IMR-90 (cell line): ENCODE measurements around the gene HTR5A. TPM values are rescaled to one million over a fixed set of nuclear protein-coding genes. Genes with fewer than 3 reads are reported as not detected.
"Not testable (repeated sequence)": the region's sequence is repeated elsewhere in the genome, so short reads cannot be mapped to it uniquely, and the experiment has no call there.

Experiments used
- ATAC-seq: fragments of 200-7000 bp; cut with Tn5 transposase; 2 replicates; pipeline ENCODE4 v1.9.1; 2020; ENCODE audit warnings: low read depth, mild to moderate bottlenecking, moderate library complexity
- BruUV-seq: library from RNA; stranded (reverse); fragments of 400-500 nt; replicated peaks from 2 replicates; lab custom pipeline; 2021; lab: Mats Ljungman, UMichigan
- CTCF ChIA-PET: fragments of 300-600 bp; formaldehyde crosslinking; extraction: SDS; loops from one replicate; lab custom pipeline; 2021; ENCODE audit warnings: antibody characterized with exemption; lab: Yijun Ruan, JAX
- POLR2A ChIA-PET: fragments of 300-600 bp; sonication (Branson Sonifier 250); formaldehyde crosslinking; loops from one replicate; lab custom pipeline; 2022; ENCODE audit warnings: antibody characterized with exemption; ENCODE audit not compliant: unreplicated experiment; lab: Charles Lee
- DNase-seq: peaks from one replicate; pipeline ENCODE4 v3.0.0; 2013
- H2AFZ ChIP-seq: replicated peaks from 2 replicates; pipeline ENCODE3; 2013; ENCODE audit warnings: low read length, mild to moderate bottlenecking; ENCODE audit not compliant: poor library complexity
- H2AK5ac ChIP-seq: 2 replicates; pipeline ENCODE4 v1.6.1; 2013; ENCODE audit warnings: low read depth, low read length, inconsistent platforms
- H2AK9ac ChIP-seq: replicated peaks from 2 replicates; pipeline ENCODE3; 2013; ENCODE audit warnings: mild to moderate bottlenecking, low read depth, low read length, moderate library complexity; ENCODE audit not compliant: poor library complexity
- H2BK120ac ChIP-seq: 2 replicates; pipeline ENCODE4 v1.6.1; 2013; ENCODE audit warnings: low read depth, low read length, inconsistent platforms
- H2BK15ac ChIP-seq: 3 replicates; pipeline ENCODE4 v1.6.1; 2013; ENCODE audit warnings: low read depth, low read length, inconsistent platforms
- H2BK20ac ChIP-seq: 2 replicates; pipeline ENCODE4 v1.6.1; 2013; ENCODE audit warnings: low read depth, mild to moderate bottlenecking, inconsistent platforms, low read length, moderate library complexity
- H2BK5ac ChIP-seq: 2 replicates; pipeline ENCODE4 v1.6.1; 2013; ENCODE audit warnings: mild to moderate bottlenecking, low read depth, low read length, inconsistent platforms; ENCODE audit not compliant: poor library complexity, severe bottlenecking
- H3K14ac ChIP-seq: replicated peaks from 2 replicates; pipeline ENCODE4 v1.6.1; 2013; ENCODE audit warnings: low read depth, low read length, inconsistent platforms
- H3K18ac ChIP-seq: 2 replicates; pipeline ENCODE4 v1.6.1; 2013; ENCODE audit warnings: low read depth, low read length, control low read depth
- H3K23ac ChIP-seq: 2 replicates; pipeline ENCODE4 v1.6.1; 2013; ENCODE audit warnings: low read depth, low read length, inconsistent platforms
- H3K27ac ChIP-seq: 2 replicates; pipeline ENCODE4 v1.5.1; 2013; ENCODE audit warnings: mild to moderate bottlenecking, control low read depth, low read length; ENCODE audit not compliant: insufficient read depth
- H3K27me3 ChIP-seq: 2 replicates; pipeline ENCODE4 v1.6.1; 2013; ENCODE audit warnings: low read length; ENCODE audit not compliant: control insufficient read depth, insufficient read depth
- H3K36me3 ChIP-seq: 2 replicates; pipeline ENCODE4 v1.6.1; 2013; ENCODE audit warnings: low read length, mixed read lengths; ENCODE audit not compliant: control insufficient read depth, insufficient read depth
- H3K4ac ChIP-seq: 2 replicates; pipeline ENCODE4 v1.6.1; 2013; ENCODE audit warnings: low read depth, low read length, inconsistent platforms
- H3K4me1 ChIP-seq: 2 replicates; pipeline ENCODE4 v1.6.1; 2013; ENCODE audit warnings: low read length, mixed read lengths; ENCODE audit not compliant: control insufficient read depth, insufficient read depth
- H3K4me2 ChIP-seq: 2 replicates; pipeline ENCODE4 v1.6.1; 2013; ENCODE audit warnings: low read depth, mild to moderate bottlenecking, control low read depth, low read length, moderate library complexity
- H3K4me3 ChIP-seq: 2 replicates; pipeline ENCODE4 v1.5.1; 2013; ENCODE audit warnings: low read depth, mild to moderate bottlenecking, control low read depth, low read length, moderate library complexity; ENCODE audit not compliant: insufficient read depth
- H3K56ac ChIP-seq: 2 replicates; pipeline ENCODE4 v1.6.1; 2013; ENCODE audit warnings: low read length, inconsistent platforms; ENCODE audit not compliant: insufficient read depth; ENCODE audit errors: extremely low read depth
- H3K79me1 ChIP-seq, 2 experiments: 2 replicates each; pipeline ENCODE4 v1.6.1; 2013; ENCODE audit warnings: low read length in 2 of 2, inconsistent platforms in 1 of 2, low read depth in 1 of 2
- H3K9ac ChIP-seq: 2 replicates; pipeline ENCODE4 v1.6.1; 2013; ENCODE audit warnings: low read depth, low read length, control low read depth
- H3K9me1 ChIP-seq: 2 replicates; pipeline ENCODE4 v1.6.1; 2013; ENCODE audit warnings: low read length, inconsistent platforms; ENCODE audit not compliant: insufficient read depth
- H3K9me3 ChIP-seq: 2 replicates; pipeline ENCODE4 v1.6.1; 2013; ENCODE audit warnings: low read length; ENCODE audit not compliant: control insufficient read depth, insufficient read depth
- H4K20me1 ChIP-seq: 2 replicates; pipeline ENCODE4 v1.6.1; 2013; ENCODE audit warnings: low read length, inconsistent platforms; ENCODE audit not compliant: insufficient read depth
- H4K5ac ChIP-seq: 2 replicates; pipeline ENCODE4 v1.6.1; 2013; ENCODE audit warnings: mild to moderate bottlenecking, low read depth, low read length, control low read depth
- H4K8ac ChIP-seq, 2 experiments: 2 replicates each; pipeline ENCODE4 v1.6.1; 2013; ENCODE audit warnings: low read depth in 2 of 2, low read length in 2 of 2, control low read depth in 1 of 2, inconsistent platforms in 1 of 2
- H4K91ac ChIP-seq: 2 replicates; pipeline ENCODE4 v1.6.1; 2013; ENCODE audit warnings: low read depth, low read length, inconsistent platforms; ENCODE audit not compliant: insufficient read depth
- BHLHE40 ChIP-seq: fragments of 150-350 bp; IDR thresholded peaks from 2 replicates; pipeline ENCODE4 v1.6.1; 2016; ENCODE audit warnings: mild to moderate bottlenecking, low read depth, low read length
- FOS ChIP-seq: fragments of 150-350 bp; IDR thresholded peaks from 2 replicates; pipeline ENCODE4 v1.6.1; 2016; ENCODE audit warnings: low read depth, low read length
- RCOR1 ChIP-seq: IDR thresholded peaks from 2 replicates; pipeline ENCODE4 v1.6.1; 2012; ENCODE audit warnings: mild to moderate bottlenecking, low read length, improper control_type of control experiment; ENCODE audit not compliant: insufficient replicate concordance
- WGBS, 2 experiments: methylation state at CpG; one replicate each; pipeline versions ENCODE4 v1.1.5 to v1.1.7; 2013; ENCODE audit warnings: missing lambda C conversion rate in 2 of 2; ENCODE audit not compliant: insufficient read length in 1 of 2; ENCODE audit errors: extremely low coverage in 2 of 2; 5-methylcytosine and 5-hydroxymethylcytosine counted together
- dilution Hi-C: fragments of 300-500 bp; cut with HindIII; formaldehyde crosslinking; loops from one replicate; pipeline ENCODE4 v1.14.3; 2018; ENCODE audit warnings: low sequenced_read_pairs; ENCODE audit not compliant: unreplicated experiment
- in situ Hi-C: fragments of 300-500 bp; cut with MboI; formaldehyde crosslinking; loops from 3 replicates; pipeline ENCODE4 v1.14.3; 2019; ENCODE audit warnings: low sequenced_read_pairs, inconsistent platforms, mixed read lengths
- intact Hi-C: fragments of 100-400 bp; cut with micrococcal nuclease; formaldehyde crosslinking; loops from 2 replicates; pipeline ENCODE4 v1.10.0; 2022
- polyA plus RNA-seq, 3 experiments: library from polyadenylated mRNA; depleted of rRNA; stranded (reverse); fragments of >200 nt; gene quantifications; 2 replicates each; pipeline ENCODE4 v1.2.3, GENCODE V29; 2012; ENCODE audit warnings: low replicate concordance in 1 of 3
- total RNA-seq: library from RNA; depleted of rRNA; stranded (reverse); fragments of >200 nt; gene quantifications from 2 replicates; pipeline ENCODE4 v1.2.3, GENCODE V29; 2012
- TF ChIP-seq, protein P1 (sequence below): conservative IDR thresholded peaks from 2 replicates; pipeline ENCODE4 v1.5.1; 2012; ENCODE audit warnings: mild to moderate bottlenecking, low read depth, low read length, improper control_type of control experiment
- TF ChIP-seq, protein P2 (sequence below): fragments of 150-350 bp; IDR thresholded peaks from 2 replicates; pipeline ENCODE4 v1.6.1; 2016; ENCODE audit warnings: low read depth, mild to moderate bottlenecking, low read length, moderate library complexity, borderline replicate concordance

HTR5A gene
- total and polyA plus RNA-seq, 2 of the 4 experiments (the other 2 are of a cell fraction): not detected

DNA sequence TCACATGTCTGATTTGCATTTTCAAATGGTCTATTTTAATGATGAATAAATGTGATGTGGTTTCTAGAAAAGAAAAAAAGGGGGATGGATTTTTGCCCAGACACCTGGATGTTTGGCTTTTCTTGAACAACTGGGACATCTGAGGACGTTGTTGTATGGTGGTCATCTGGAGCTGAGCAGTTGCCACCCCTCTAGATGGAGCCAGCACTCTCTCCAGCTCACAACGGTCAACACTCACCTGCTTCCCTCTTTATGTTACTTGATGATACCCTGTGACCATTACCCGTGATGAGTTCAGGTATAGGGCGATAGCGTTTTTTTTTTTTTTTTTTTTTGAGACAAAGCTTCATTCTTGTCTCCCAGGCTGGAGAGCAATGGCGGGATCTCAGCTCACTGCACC is 37.1 kb upstream of the HTR5A start:
- intact Hi-C loops: no loop called here

DNA sequence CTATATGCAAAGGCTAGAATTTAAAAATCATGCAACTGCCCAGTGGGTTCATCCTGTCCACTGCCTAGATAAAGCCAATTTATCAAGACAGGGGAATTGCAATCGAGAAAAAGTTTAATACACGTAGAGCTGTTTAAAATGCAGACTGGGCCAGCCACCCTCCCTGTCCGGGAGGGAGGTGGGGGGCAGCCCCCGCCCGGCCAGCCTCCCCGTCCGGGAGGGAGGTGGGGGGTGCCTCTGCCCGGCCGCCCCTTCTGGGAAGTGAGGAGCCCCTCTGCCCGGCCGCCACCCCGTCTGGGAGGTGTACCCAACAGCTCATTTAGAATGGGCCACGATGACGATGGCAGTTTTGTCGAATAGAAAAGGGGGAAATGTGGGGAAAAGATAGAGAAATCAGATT is 35.6 kb upstream of the HTR5A start:
- H3K14ac ChIP-seq, H2AFZ ChIP-seq, CTCF ChIA-PET, H4K8ac ChIP-seq, H3K23ac ChIP-seq, in situ Hi-C loops, H3K27me3 ChIP-seq, H4K91ac ChIP-seq, H2AK5ac ChIP-seq, dilution Hi-C loops, H4K5ac ChIP-seq, ATAC-seq, H3K27ac ChIP-seq, H3K4me3 ChIP-seq, H3K9ac ChIP-seq, BruUV-seq, H2AK9ac ChIP-seq, H3K4ac ChIP-seq, DNase-seq, H3K4me1 ChIP-seq, H2BK5ac ChIP-seq, H3K18ac ChIP-seq, H3K36me3 ChIP-seq, H2BK20ac ChIP-seq, H3K9me1 ChIP-seq, H3K56ac ChIP-seq, H3K4me2 ChIP-seq, POLR2A ChIA-PET, H4K20me1 ChIP-seq, intact Hi-C loops, H3K9me3 ChIP-seq, H2BK15ac ChIP-seq, H2BK120ac ChIP-seq, H3K79me1 ChIP-seq: not testable (repeated sequence)
- WGBS, 2 experiments: no CpG with 5 or more reads among the region's 15 CpGs

More for the DNA sequence above, 37.1 kb upstream of the HTR5A start:
- no peak overlapping the region for H3K23ac ChIP-seq
- H4K20me1 ChIP-seq: no peaks in the 10 kb centered on the region
- no peak overlapping the region for H4K8ac ChIP-seq
- no peak overlapping the region for H2BK20ac ChIP-seq
- H4K91ac ChIP-seq: no peak overlapping the region
- H3K4me2 ChIP-seq: no peak overlapping the region
- H3K79me1 ChIP-seq: no peaks in the 10 kb centered on the region
- no peaks in the 10 kb centered on the region for H3K9me3 ChIP-seq
- no peak overlapping the region for H3K4ac ChIP-seq
- TF ChIP-seq, protein P1, sequence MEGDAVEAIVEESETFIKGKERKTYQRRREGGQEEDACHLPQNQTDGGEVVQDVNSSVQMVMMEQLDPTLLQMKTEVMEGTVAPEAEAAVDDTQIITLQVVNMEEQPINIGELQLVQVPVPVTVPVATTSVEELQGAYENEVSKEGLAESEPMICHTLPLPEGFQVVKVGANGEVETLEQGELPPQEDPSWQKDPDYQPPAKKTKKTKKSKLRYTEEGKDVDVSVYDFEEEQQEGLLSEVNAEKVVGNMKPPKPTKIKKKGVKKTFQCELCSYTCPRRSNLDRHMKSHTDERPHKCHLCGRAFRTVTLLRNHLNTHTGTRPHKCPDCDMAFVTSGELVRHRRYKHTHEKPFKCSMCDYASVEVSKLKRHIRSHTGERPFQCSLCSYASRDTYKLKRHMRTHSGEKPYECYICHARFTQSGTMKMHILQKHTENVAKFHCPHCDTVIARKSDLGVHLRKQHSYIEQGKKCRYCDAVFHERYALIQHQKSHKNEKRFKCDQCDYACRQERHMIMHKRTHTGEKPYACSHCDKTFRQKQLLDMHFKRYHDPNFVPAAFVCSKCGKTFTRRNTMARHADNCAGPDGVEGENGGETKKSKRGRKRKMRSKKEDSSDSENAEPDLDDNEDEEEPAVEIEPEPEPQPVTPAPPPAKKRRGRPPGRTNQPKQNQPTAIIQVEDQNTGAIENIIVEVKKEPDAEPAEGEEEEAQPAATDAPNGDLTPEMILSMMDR: no peak
- TF ChIP-seq, protein P2, sequence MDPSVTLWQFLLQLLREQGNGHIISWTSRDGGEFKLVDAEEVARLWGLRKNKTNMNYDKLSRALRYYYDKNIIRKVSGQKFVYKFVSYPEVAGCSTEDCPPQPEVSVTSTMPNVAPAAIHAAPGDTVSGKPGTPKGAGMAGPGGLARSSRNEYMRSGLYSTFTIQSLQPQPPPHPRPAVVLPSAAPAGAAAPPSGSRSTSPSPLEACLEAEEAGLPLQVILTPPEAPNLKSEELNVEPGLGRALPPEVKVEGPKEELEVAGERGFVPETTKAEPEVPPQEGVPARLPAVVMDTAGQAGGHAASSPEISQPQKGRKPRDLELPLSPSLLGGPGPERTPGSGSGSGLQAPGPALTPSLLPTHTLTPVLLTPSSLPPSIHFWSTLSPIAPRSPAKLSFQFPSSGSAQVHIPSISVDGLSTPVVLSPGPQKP: no peak
- TF ChIP-seq BHLHE40: no peak
- TF ChIP-seq FOS: no peak
- TF ChIP-seq RCOR1: no peak
- H3K56ac ChIP-seq: no peak overlapping the region
- H3K36me3 ChIP-seq: no peaks in the 10 kb centered on the region
- no peak overlapping the region for H3K14ac ChIP-seq
- no peak overlapping the region for H2AK9ac ChIP-seq
- dilution Hi-C loops (no loop called here), in situ Hi-C loops (no loop called here)
- H2AK5ac ChIP-seq: no peak overlapping the region
- no peak overlapping the region for H4K5ac ChIP-seq
- POLR2A ChIA-PET: no interaction called here
- H3K9me1 ChIP-seq: no peaks in the 10 kb centered on the region
- no peak for ATAC-seq
- no peak for DNase-seq
- no peak overlapping the region for H2BK15ac ChIP-seq
- H3K27me3 ChIP-seq: no peaks in the 10 kb centered on the region
- no peak overlapping the region for H3K9ac ChIP-seq
- H3K4me1 ChIP-seq: no peaks in the 10 kb centered on the region
- H2BK120ac ChIP-seq: no peak overlapping the region
- no peak overlapping the region for H2BK5ac ChIP-seq
- H3K18ac ChIP-seq: no peak overlapping the region
- H3K27ac ChIP-seq: no peak overlapping the region
- H2AFZ ChIP-seq: no peak overlapping the region
- CTCF ChIA-PET: interaction anchor here (1.1 kb wide), 1 partner anchor 10 kb away, joined by 3 read pairs; no protein-coding TSS in a partner anchor
- no peak overlapping the region for H3K4me3 ChIP-seq
- BruUV-seq: no TSS peak
- 80% methylated on average over 3 of the region's 6 CpGs; no CpG with 5 or more reads in 1 of the 2 experiments for WGBS, 2 experiments
